ENCODE measurements around the gene RNF32. TPM values are rescaled to one million over a fixed set of nuclear protein-coding genes. Genes with fewer than 3 reads are reported as not detected.
"Not testable (repeated sequence)": the region's sequence is repeated elsewhere in the genome, so short reads cannot be mapped to it uniquely, and the experiment has no call there.

Gene RNF32
- total RNA-seq, 1 experiment from 2014 or later, result 1.6 TPM

- H3K27ac Mint-ChIP-seq (ENCODE audit: unreplicated experiment), result no peak overlapping the region
- BruUV-seq (replicated peaks), result no TSS peak
- no peaks in the 10 kb centered on the region for H3K27me3 Mint-ChIP-seq (ENCODE audit: unreplicated experiment)
- TF ChIP-seq CTCF (IDR thresholded peaks at IDR 0.05; ENCODE audit: unreplicated experiment), result no peak
- DNase-seq, result no peak
- H3K36me3 Mint-ChIP-seq (ENCODE audit: insufficient read depth, unreplicated experiment), result peaks cover 5% of the 10 kb centered on the region
- CTCF ChIA-PET, result no interaction called here
- intact Hi-C loops (cut with micrococcal nuclease; ENCODE audit: unreplicated experiment), result no loop called here
- H3K9me3 Mint-ChIP-seq (ENCODE audit: low read depth, unreplicated experiment), result peaks cover 8% of the 10 kb centered on the region
- H3K4me3 Mint-ChIP-seq (ENCODE audit: low read depth, unreplicated experiment), result no peak overlapping the region
- no peaks in the 10 kb centered on the region for H3K4me1 Mint-ChIP-seq (ENCODE audit: low read depth, unreplicated experiment)
Observed at GRCh38 chr7:156693627-156694026, 53.1 kb downstream of the RNF32 start.

- H3K27ac Mint-ChIP-seq (ENCODE audit: unreplicated experiment); CTCF ChIA-PET; H3K36me3 Mint-ChIP-seq (ENCODE audit: insufficient read depth, unreplicated experiment); intact Hi-C loops (cut with micrococcal nuclease; ENCODE audit: unreplicated experiment); H3K9me3 Mint-ChIP-seq (ENCODE audit: low read depth, unreplicated experiment); H3K4me3 Mint-ChIP-seq (ENCODE audit: low read depth, unreplicated experiment); DNase-seq; H3K4me1 Mint-ChIP-seq (ENCODE audit: low read depth, unreplicated experiment); H3K27me3 Mint-ChIP-seq (ENCODE audit: unreplicated experiment); BruUV-seq (replicated peaks): not testable (repeated sequence)
Observed at GRCh38 chr7:156697283-156697682, 56.7 kb downstream of the RNF32 start.

GRCh38 chr7:156698512-156698911 is 57.9 kb downstream of the RNF32 start:
- DNase-seq; BruUV-seq (replicated peaks); H3K36me3 Mint-ChIP-seq (ENCODE audit: insufficient read depth, unreplicated experiment); H3K27ac Mint-ChIP-seq (ENCODE audit: unreplicated experiment); H3K27me3 Mint-ChIP-seq (ENCODE audit: unreplicated experiment); H3K4me1 Mint-ChIP-seq (ENCODE audit: low read depth, unreplicated experiment); H3K9me3 Mint-ChIP-seq (ENCODE audit: low read depth, unreplicated experiment); intact Hi-C loops (cut with micrococcal nuclease; ENCODE audit: unreplicated experiment); CTCF ChIA-PET; H3K4me3 Mint-ChIP-seq (ENCODE audit: low read depth, unreplicated experiment): not testable (repeated sequence)

- H3K27me3 Mint-ChIP-seq (ENCODE audit: unreplicated experiment); DNase-seq; H3K36me3 Mint-ChIP-seq (ENCODE audit: insufficient read depth, unreplicated experiment); H3K9me3 Mint-ChIP-seq (ENCODE audit: low read depth, unreplicated experiment); BruUV-seq (replicated peaks); H3K4me3 Mint-ChIP-seq (ENCODE audit: low read depth, unreplicated experiment); CTCF ChIA-PET; H3K27ac Mint-ChIP-seq (ENCODE audit: unreplicated experiment); intact Hi-C loops (cut with micrococcal nuclease; ENCODE audit: unreplicated experiment); H3K4me1 Mint-ChIP-seq (ENCODE audit: low read depth, unreplicated experiment): not testable (repeated sequence)
Observed at GRCh38 chr7:156701787-156702186, 61.2 kb downstream of the RNF32 start.

- TF ChIP-seq CTCF (IDR thresholded peaks at IDR 0.05; ENCODE audit: unreplicated experiment), result no peak
- no peak overlapping the region for H3K4me3 Mint-ChIP-seq (ENCODE audit: low read depth, unreplicated experiment)
- no peaks in the 10 kb centered on the region for H3K36me3 Mint-ChIP-seq (ENCODE audit: insufficient read depth, unreplicated experiment)
- no peak for DNase-seq
- no peak overlapping the region for H3K27ac Mint-ChIP-seq (ENCODE audit: unreplicated experiment)
- intact Hi-C loops (cut with micrococcal nuclease; ENCODE audit: unreplicated experiment), result no loop called here
- BruUV-seq (replicated peaks), result no TSS peak
- H3K27me3 Mint-ChIP-seq (ENCODE audit: unreplicated experiment), result no peaks in the 10 kb centered on the region
- H3K9me3 Mint-ChIP-seq (ENCODE audit: low read depth, unreplicated experiment), result no peaks in the 10 kb centered on the region
- CTCF ChIA-PET, result no interaction called here
- no peaks in the 10 kb centered on the region for H3K4me1 Mint-ChIP-seq (ENCODE audit: low read depth, unreplicated experiment)
Observed at GRCh38 chr7:156702399-156702798, 61.8 kb downstream of the RNF32 start.

GRCh38 chr7:156703209-156703608 is 62.6 kb downstream of the RNF32 start:
- no peak for TF ChIP-seq CTCF (IDR thresholded peaks at IDR 0.05; ENCODE audit: unreplicated experiment)
- H3K4me1 Mint-ChIP-seq (ENCODE audit: low read depth, unreplicated experiment), result no peaks in the 10 kb centered on the region
- H3K36me3 Mint-ChIP-seq (ENCODE audit: insufficient read depth, unreplicated experiment), result no peaks in the 10 kb centered on the region
- DNase-seq, result no peak
- H3K27me3 Mint-ChIP-seq (ENCODE audit: unreplicated experiment), result no peaks in the 10 kb centered on the region
- intact Hi-C loops (cut with micrococcal nuclease; ENCODE audit: unreplicated experiment), result no loop called here
- no TSS peak for BruUV-seq (replicated peaks)
- H3K9me3 Mint-ChIP-seq (ENCODE audit: low read depth, unreplicated experiment), result no peaks in the 10 kb centered on the region
- no peak overlapping the region for H3K27ac Mint-ChIP-seq (ENCODE audit: unreplicated experiment)
- CTCF ChIA-PET, result no interaction called here
- no peak overlapping the region for H3K4me3 Mint-ChIP-seq (ENCODE audit: low read depth, unreplicated experiment)

Measured in Calu3 (cell line).